HL-60 (cell line): ENCODE results near the gene PAX5.

ENCODE experiments used
- DNase-seq, 2 experiments: peaks; one replicate each; pipeline ENCODE4 v3.0.0-alpha.2; 2010 to 2020; ENCODE audit warnings: low read depth in 1 of 2, low spot score in 1 of 2
- H3K27ac ChIP-seq: fragments of 250-450 bp; sonication (Bioruptor Pico); replicated peaks from 2 replicates; pipeline ENCODE4 v1.5.1; 2020; ENCODE audit warnings: mild to moderate bottlenecking, moderate library complexity
- H3K27me3 ChIP-seq: fragments of 250-450 bp; sonication (Bioruptor Pico); 2 replicates; pipeline ENCODE4 v1.5.1; 2021; ENCODE audit warnings: mild to moderate bottlenecking, moderate library complexity; ENCODE audit not compliant: insufficient read depth, poor library complexity, severe bottlenecking
- H3K4me3 ChIP-seq: replicated peaks from 2 replicates; pipeline ENCODE4 v1.5.1; 2011; ENCODE audit warnings: mild to moderate bottlenecking, control low read depth, low read length; ENCODE audit not compliant: insufficient read depth
- CTCF ChIP-seq: IDR thresholded peaks from one replicate; pipeline ENCODE4 v1.5.1; 2011; ENCODE audit warnings: low read length, control low read depth, inconsistent platforms; ENCODE audit not compliant: insufficient read depth
- GABPA ChIP-seq: IDR thresholded peaks from 2 replicates; pipeline ENCODE4 v1.6.1; 2012; ENCODE audit warnings: low read depth
- POLR2AphosphoS5 ChIP-seq: IDR thresholded peaks from 2 replicates; pipeline ENCODE4 v1.6.1; 2012; ENCODE audit warnings: low read depth
- REST ChIP-seq: IDR thresholded peaks from 2 replicates; pipeline ENCODE4 v1.6.1; 2012; ENCODE audit warnings: low read depth; ENCODE audit not compliant: insufficient replicate concordance
- SPI1 ChIP-seq: IDR thresholded peaks from 2 replicates; pipeline ENCODE4 v1.6.1; 2012; ENCODE audit warnings: low read depth, mild to moderate bottlenecking, borderline replicate concordance

Gene PAX5

GRCh38 chr9:36826581-36826980 lies 207.5 kb downstream of the PAX5 start:
- Histone ChIP-seq H3K4me3 (no peak overlapping the region), H3K27me3 (peaks cover 5% of the 10 kb centered on the region), H3K27ac (no peak overlapping the region)
- no peak for DNase-seq
- TF ChIP-seq CTCF (no peak), GABPA (no peak), POLR2AphosphoS5 (no peak), SPI1 (no peak), REST (no peak)

GRCh38 chr9:36825179-36825578 lies 208.9 kb downstream of the PAX5 start:
- Histone ChIP-seq H3K27ac (no peak overlapping the region), H3K4me3 (no peak overlapping the region), H3K27me3 (peaks cover 12% of the 10 kb centered on the region)
- DNase-seq = no peak
- TF ChIP-seq SPI1 = no peak
- TF ChIP-seq REST = no peak
- no peak for TF ChIP-seq GABPA
- no peak for TF ChIP-seq CTCF
- TF ChIP-seq POLR2AphosphoS5 = no peak

- H3K27ac ChIP-seq = no peak overlapping the region
- TF ChIP-seq GABPA = no peak
- TF ChIP-seq POLR2AphosphoS5 = no peak
- no peak for TF ChIP-seq CTCF
- no peak for TF ChIP-seq REST
- no peak for TF ChIP-seq SPI1
Measured at GRCh38 chr9:36823934-36824333, 210.1 kb downstream of the PAX5 start.

More at GRCh38 chr9:36823934-36824333, 210.1 kb downstream of the PAX5 start:
- Histone ChIP-seq H3K4me3 (no peak overlapping the region), H3K27me3 (peaks cover 21% of the 10 kb centered on the region)
- no peak for DNase-seq
